K562 (cell line): ENCODE measurements around the gene TSGA10IP. TPM values are rescaled to one million over a fixed set of nuclear protein-coding genes. Genes with fewer than 3 reads are reported as not detected.

Source experiments
- FOXK2 ChIP-seq, 2 experiments: fragments of 450-650 bp; IDR thresholded peaks in 1 of 2; conservative IDR thresholded peaks in 1 of 2; 2 replicates each; pipeline ENCODE4 v1.6.1; 2016; ENCODE audit warnings: low read depth in 2 of 2, mild to moderate bottlenecking in 1 of 2
- HES1 ChIP-seq: fragments of 450-650 bp; IDR thresholded peaks from 2 replicates; pipeline ENCODE4 v1.6.1; 2016; ENCODE audit warnings: low read depth, mild to moderate bottlenecking, moderate library complexity
- SOX6 ChIP-seq: fragments of 450-650 bp; IDR thresholded peaks from 2 replicates; pipeline ENCODE4 v1.6.1; 2014; ENCODE audit warnings: mild to moderate bottlenecking
- ZNF384 ChIP-seq: IDR thresholded peaks from 2 replicates; pipeline ENCODE4 v1.6.1; 2012; ENCODE audit warnings: low read depth, low read length, improper control_type of control experiment
- polyA plus RNA-seq, 8 experiments: library from polyadenylated mRNA; depleted of rRNA in 4 of 8; stranded (reverse) in 5 of 8; unstranded in 3 of 8; fragments of >200 nt; fragmentation: Nextera tagmentation in 2 of 8; fragmentation: Illumina TruSeq in 1 of 8; extraction: Ambion mirVana in 2 of 8; extraction: Trizol in 1 of 8; gene quantifications; 2 replicates each; pipeline versions ENCODE4 v1.2.1 to v1.2.3, GENCODE V29; 2011 to 2014; ENCODE audit warnings: inconsistent platforms in 1 of 8, missing spikeins in 1 of 8
- total RNA-seq, 7 experiments: library from RNA; depleted of rRNA in 6 of 7; stranded (reverse); fragments of >200 nt in 6 of 7; fragmentation: Illumina TruSeq in 2 of 7; extraction: Trizol in 2 of 7; gene quantifications; 2 replicates each; pipeline versions ENCODE4 v1.2.1 to v1.2.3, GENCODE V29; 2011 to 2021; ENCODE audit warnings: low replicate concordance in 1 of 7
- TF ChIP-seq, protein P1 (sequence below), 2 experiments: fragments of 450-650 bp in 1 of 2; sonication (generic) in 1 of 2; formaldehyde crosslinking in 1 of 2; IDR thresholded peaks; 2 replicates each; pipeline versions ENCODE4 v1.7.1 to v1.9.0; 2016 to 2022; ENCODE audit warnings: inconsistent platforms in 1 of 2, mild to moderate bottlenecking in 1 of 2, missing genetic modification reagents in 1 of 2

Gene TSGA10IP
- total and polyA plus RNA-seq, 9 of the 15 experiments (the other 6 are each of a cell fraction or from before 2014, with no cell fraction given): not detected

DNA sequence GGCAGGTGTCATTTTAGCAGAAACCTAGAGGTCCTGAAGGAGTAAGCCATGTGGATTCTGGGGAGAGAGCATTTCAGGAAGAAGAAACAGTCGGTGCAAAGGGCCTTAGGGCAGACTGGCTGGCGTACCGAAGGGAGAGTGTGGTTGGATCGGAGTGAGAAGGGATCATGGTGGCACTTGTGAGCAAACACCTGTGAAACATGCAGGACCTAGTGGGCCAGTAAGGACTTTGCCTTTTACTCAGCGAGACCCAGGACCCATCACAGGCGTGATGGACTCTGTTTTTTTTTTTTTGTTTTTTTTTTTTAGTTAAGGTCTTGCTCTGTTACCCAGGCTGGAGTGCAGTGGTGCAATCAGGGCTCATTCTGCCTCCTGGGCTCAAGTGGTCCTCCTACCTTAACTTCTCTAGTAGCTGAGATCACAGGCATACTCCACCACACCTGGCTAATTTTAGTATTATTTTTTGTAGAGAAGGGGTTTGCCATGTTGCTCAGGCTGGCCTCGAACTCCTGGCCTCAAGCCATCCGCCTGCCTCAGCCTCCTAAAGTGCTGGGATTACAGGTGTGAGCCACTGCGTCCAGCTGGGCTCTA, 3.5 kb upstream of the TSGA10IP start (continued):
- TF ChIP-seq, protein P1, sequence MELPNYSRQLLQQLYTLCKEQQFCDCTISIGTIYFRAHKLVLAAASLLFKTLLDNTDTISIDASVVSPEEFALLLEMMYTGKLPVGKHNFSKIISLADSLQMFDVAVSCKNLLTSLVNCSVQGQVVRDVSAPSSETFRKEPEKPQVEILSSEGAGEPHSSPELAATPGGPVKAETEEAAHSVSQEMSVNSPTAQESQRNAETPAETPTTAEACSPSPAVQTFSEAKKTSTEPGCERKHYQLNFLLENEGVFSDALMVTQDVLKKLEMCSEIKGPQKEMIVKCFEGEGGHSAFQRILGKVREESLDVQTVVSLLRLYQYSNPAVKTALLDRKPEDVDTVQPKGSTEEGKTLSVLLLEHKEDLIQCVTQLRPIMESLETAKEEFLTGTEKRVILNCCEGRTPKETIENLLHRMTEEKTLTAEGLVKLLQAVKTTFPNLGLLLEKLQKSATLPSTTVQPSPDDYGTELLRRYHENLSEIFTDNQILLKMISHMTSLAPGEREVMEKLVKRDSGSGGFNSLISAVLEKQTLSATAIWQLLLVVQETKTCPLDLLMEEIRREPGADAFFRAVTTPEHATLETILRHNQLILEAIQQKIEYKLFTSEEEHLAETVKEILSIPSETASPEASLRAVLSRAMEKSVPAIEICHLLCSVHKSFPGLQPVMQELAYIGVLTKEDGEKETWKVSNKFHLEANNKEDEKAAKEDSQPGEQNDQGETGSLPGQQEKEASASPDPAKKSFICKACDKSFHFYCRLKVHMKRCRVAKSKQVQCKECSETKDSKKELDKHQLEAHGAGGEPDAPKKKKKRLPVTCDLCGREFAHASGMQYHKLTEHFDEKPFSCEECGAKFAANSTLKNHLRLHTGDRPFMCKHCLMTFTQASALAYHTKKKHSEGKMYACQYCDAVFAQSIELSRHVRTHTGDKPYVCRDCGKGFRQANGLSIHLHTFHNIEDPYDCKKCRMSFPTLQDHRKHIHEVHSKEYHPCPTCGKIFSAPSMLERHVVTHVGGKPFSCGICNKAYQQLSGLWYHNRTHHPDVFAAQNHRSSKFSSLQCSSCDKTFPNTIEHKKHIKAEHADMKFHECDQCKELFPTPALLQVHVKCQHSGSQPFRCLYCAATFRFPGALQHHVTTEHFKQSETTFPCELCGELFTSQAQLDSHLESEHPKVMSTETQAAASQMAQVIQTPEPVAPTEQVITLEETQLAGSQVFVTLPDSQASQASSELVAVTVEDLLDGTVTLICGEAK (IDR thresholded peaks at IDR 0.05): 0 out of 2 replicates have a peak, but pooled peaks have one; percentile 35
- TF ChIP-seq, protein P1 (CRISPR knock-in tag; IDR thresholded peaks at IDR 0.05): no peak
- no peak for TF ChIP-seq HES1
- TF ChIP-seq SOX6: peak; percentile 5; the same call in 1 of the 2 replicates
- TF ChIP-seq FOXK2 (conservative IDR thresholded peaks at IDR 0.05 in 1 of 2, IDR thresholded peaks at IDR 0.05 in 1 of 2; ENCODE audit: low read depth in 2 of 2): 0 out of 4 replicates have a peak, but pooled peaks of 1 of the 2 experiments have one; percentile 9
- TF ChIP-seq ZNF384: 0 out of 2 replicates have a peak, but pooled peaks have one; percentile 19
